ENCODE results near the gene KRTAP10-2.

Gene KRTAP10-2

DNA sequence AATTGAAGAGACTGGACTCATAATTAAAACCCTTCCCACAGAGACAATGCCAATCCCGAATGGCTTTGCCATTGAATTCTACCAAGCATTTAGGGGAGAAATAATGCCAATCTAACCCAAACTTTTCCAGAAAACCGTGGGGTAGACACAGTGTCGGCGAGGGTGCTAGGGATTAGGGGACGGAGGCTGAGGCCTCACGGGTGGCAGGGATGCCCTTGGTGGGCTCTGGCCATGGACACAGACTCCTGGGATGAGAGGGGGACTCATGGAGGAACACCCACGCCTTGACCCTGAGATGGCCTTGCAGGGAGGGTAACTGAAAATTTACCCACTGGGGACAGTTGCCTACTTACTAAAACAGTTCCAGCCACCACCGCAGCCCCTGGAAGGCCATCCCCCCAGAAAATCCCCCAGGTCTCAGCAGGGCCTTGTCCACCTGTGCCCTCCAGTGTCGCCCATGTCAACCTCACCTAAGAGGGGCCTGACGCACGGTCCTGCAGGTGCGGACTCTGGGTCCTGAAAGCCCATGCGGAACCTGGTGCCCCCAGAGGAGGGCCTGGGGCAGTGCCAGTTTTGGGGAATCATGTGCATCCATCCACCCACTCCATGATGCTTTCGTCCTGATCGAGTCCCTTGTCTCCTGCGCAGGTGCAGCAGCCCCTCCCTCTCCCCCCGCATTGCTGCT is 27.2 kb upstream of the KRTAP10-2 start:
- H3K79me2 ChIP-seq (ENCODE audit: insufficient read depth, low read length), result no peaks in the 10 kb centered on the region
- no peak overlapping the region for H3K27ac ChIP-seq (ENCODE audit: low read depth, low read length)
- H3K27me3 ChIP-seq (ENCODE audit: low read length), result no peaks in the 10 kb centered on the region
- H3K9me2 ChIP-seq (replicated peaks; ENCODE audit: insufficient read depth, low read length), result no peaks in the 10 kb centered on the region
- no peak overlapping the region for H3K9ac ChIP-seq (ENCODE audit: low read length)
- peaks cover 10% of the 10 kb centered on the region; the same call in 1 of the 2 replicates for H3K9me3 ChIP-seq (ENCODE audit: insufficient read depth, low read length)
- H3K36me3 ChIP-seq (ENCODE audit: low read length), result no peaks in the 10 kb centered on the region
- H3F3A ChIP-seq (ENCODE audit: insufficient read depth), result no peaks in the 10 kb centered on the region
- no peak overlapping the region for H2AFZ ChIP-seq (ENCODE audit: low read depth, low read length, severe bottlenecking)
- H3K4me2 ChIP-seq (ENCODE audit: low read depth, low read length, poor library complexity, severe bottlenecking), result no peak overlapping the region
- TF ChIP-seq, protein P1, sequence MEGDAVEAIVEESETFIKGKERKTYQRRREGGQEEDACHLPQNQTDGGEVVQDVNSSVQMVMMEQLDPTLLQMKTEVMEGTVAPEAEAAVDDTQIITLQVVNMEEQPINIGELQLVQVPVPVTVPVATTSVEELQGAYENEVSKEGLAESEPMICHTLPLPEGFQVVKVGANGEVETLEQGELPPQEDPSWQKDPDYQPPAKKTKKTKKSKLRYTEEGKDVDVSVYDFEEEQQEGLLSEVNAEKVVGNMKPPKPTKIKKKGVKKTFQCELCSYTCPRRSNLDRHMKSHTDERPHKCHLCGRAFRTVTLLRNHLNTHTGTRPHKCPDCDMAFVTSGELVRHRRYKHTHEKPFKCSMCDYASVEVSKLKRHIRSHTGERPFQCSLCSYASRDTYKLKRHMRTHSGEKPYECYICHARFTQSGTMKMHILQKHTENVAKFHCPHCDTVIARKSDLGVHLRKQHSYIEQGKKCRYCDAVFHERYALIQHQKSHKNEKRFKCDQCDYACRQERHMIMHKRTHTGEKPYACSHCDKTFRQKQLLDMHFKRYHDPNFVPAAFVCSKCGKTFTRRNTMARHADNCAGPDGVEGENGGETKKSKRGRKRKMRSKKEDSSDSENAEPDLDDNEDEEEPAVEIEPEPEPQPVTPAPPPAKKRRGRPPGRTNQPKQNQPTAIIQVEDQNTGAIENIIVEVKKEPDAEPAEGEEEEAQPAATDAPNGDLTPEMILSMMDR (IDR thresholded peaks at IDR 0.05; ENCODE audit: insufficient read depth, low read length, poor library complexity, severe bottlenecking), result no peak
- TF ChIP-seq EZH2phosphoT487 (conservative IDR thresholded peaks at IDR 0.05; ENCODE audit: low read length), result no peak
- no peak overlapping the region for H3K4me3 ChIP-seq (ENCODE audit: insufficient read depth, low read length, poor library complexity, severe bottlenecking)
- H4K20me1 ChIP-seq (ENCODE audit: low read depth, low read length), result no peaks in the 10 kb centered on the region

DNA sequence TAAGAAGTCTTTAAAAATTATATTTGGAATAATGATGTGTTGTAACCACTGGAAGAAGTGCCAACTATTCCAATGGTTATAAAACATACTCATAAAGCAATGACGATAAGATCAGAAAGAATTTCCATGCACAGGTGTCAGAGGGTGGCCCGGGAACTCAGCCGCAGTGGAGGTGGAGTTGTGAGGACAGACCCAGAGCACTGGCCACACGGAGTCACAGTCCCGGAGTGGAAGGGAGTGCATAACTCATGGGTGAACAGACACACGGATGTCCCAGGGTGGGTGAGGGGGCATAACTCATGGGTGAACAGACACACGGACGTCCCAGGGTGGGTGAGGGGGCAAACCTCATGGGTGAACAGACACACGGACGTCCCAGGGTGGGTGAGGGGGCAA is 24.7 kb upstream of the KRTAP10-2 start:
- Histone ChIP-seq H3K27ac (ENCODE audit: low read depth, low read length) (no peak overlapping the region), H3K4me2 (ENCODE audit: low read depth, low read length, poor library complexity, severe bottlenecking) (no peak overlapping the region), H3F3A (ENCODE audit: insufficient read depth) (no peaks in the 10 kb centered on the region), H4K20me1 (ENCODE audit: low read depth, low read length) (no peaks in the 10 kb centered on the region), H3K9me3 (ENCODE audit: insufficient read depth, low read length) (no peaks in the 10 kb centered on the region), H3K9me2 (replicated peaks; ENCODE audit: insufficient read depth, low read length) (no peaks in the 10 kb centered on the region), H3K9ac (ENCODE audit: low read length) (no peak overlapping the region), H3K27me3 (ENCODE audit: low read length) (no peaks in the 10 kb centered on the region), H3K36me3 (ENCODE audit: low read length) (no peaks in the 10 kb centered on the region), H2AFZ (ENCODE audit: low read depth, low read length, severe bottlenecking) (no peak overlapping the region), H3K4me3 (ENCODE audit: insufficient read depth, low read length, poor library complexity, severe bottlenecking) (no peak overlapping the region), H3K79me2 (ENCODE audit: insufficient read depth, low read length) (no peaks in the 10 kb centered on the region)
- TF ChIP-seq, protein P1 (IDR thresholded peaks at IDR 0.05; ENCODE audit: insufficient read depth, low read length, poor library complexity, severe bottlenecking), result no peak
- TF ChIP-seq EZH2phosphoT487 (conservative IDR thresholded peaks at IDR 0.05; ENCODE audit: low read length), result no peak

DNA sequence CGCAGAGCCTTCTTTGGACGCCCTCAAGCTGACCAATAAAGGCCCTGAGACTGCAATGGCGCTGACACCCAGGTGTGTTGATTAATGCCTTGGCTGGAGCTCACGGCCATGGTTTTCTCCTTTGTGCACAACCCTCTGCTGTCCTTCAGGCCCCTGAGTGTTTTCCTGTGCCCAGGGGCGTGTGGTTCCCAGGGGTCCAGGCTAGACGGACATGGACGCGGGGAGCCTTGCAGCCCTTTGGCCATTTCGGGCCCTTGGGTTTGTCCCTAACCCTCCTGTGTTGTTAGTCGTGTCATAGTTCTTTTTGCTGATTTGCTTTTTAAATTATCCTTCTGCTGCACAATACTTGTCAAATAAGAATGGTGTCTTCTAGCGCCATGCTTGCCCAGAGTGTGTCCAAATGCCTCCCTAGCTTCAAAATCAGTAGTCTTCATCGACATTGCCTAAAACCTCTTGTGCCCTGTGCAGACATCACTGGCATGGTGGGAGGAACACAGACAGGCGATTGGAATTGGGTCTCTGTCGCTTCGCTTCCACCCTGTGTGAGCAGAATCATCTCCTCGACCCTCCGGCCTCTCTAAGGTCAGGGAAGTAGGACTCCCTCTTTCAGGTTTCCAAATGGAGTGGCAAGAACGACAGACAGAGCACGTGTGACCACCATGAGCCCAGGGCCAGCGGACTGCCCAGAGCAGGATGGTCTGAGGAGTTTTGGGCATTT is 24.2 kb upstream of the KRTAP10-2 start:
- TF ChIP-seq EZH2phosphoT487 (conservative IDR thresholded peaks at IDR 0.05; ENCODE audit: low read length), result no peak
- TF ChIP-seq, protein P1 (IDR thresholded peaks at IDR 0.05; ENCODE audit: insufficient read depth, low read length, poor library complexity, severe bottlenecking), result no peak
- H3K9me3 ChIP-seq (ENCODE audit: insufficient read depth, low read length), result no peaks in the 10 kb centered on the region
- H3K27me3 ChIP-seq (ENCODE audit: low read length), result no peaks in the 10 kb centered on the region
- no peaks in the 10 kb centered on the region for H4K20me1 ChIP-seq (ENCODE audit: low read depth, low read length)
- no peaks in the 10 kb centered on the region for H3F3A ChIP-seq (ENCODE audit: insufficient read depth)
- no peak overlapping the region for H3K9ac ChIP-seq (ENCODE audit: low read length)
- no peaks in the 10 kb centered on the region for H3K36me3 ChIP-seq (ENCODE audit: low read length)
- H2AFZ ChIP-seq (ENCODE audit: low read depth, low read length, severe bottlenecking), result no peak overlapping the region
- no peak overlapping the region for H3K27ac ChIP-seq (ENCODE audit: low read depth, low read length)
- H3K4me3 ChIP-seq (ENCODE audit: insufficient read depth, low read length, poor library complexity, severe bottlenecking), result no peak overlapping the region
- H3K4me2 ChIP-seq (ENCODE audit: low read depth, low read length, poor library complexity, severe bottlenecking), result no peak overlapping the region
- no peaks in the 10 kb centered on the region for H3K79me2 ChIP-seq (ENCODE audit: insufficient read depth, low read length)
- no peaks in the 10 kb centered on the region for H3K9me2 ChIP-seq (replicated peaks; ENCODE audit: insufficient read depth, low read length)
